ENCODE results near the gene DNAH17.

Gene DNAH17

GRCh38 chr17:78496311-78496710 is 80.9 kb downstream of the DNAH17 start:
- DNase-seq (ENCODE audit: low read depth, low spot score), result no peak
- H3K4me3 ChIP-seq (ENCODE audit: low read length), result no peak overlapping the region
- H3K4me1 ChIP-seq (ENCODE audit: control insufficient read depth, insufficient read depth, low read length), result peaks cover 2% of the 10 kb centered on the region; the same call in 1 of the 2 replicates
- H3K9me3 ChIP-seq (ENCODE audit: control insufficient read depth, insufficient read depth, low read length), result no peaks in the 10 kb centered on the region
- H3K27me3 ChIP-seq (ENCODE audit: control insufficient read depth, insufficient read depth, low read length), result no peaks in the 10 kb centered on the region
- H3K36me3 ChIP-seq (ENCODE audit: control insufficient read depth, insufficient read depth, low read length), result no peaks in the 10 kb centered on the region
- WGBS (ENCODE audit: insufficient coverage, insufficient read length), result no CpG with 5 or more reads among the region's 6 CpGs
- no peak overlapping the region for H3K27ac ChIP-seq (ENCODE audit: low read length)

DNA sequence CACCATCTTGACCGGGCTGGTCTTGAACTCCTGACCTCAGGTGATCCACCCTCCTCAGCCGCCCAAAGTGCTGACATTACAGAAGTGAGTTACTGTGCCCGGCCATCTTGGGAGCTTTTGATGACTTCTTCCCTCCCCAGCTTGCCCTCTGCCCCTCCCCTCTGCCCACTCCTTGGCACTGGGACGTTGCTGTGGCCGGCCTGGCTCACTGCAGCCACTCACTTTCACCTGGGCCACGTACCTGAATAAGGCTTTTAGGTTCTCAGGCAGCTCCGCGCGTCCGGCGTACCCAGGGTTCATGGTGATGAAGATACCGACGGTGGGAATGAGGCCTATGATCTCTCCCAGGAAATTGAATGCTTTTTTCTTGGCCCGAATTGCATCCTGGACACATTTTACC is 81.6 kb downstream of the DNAH17 start:
- no peaks in the 10 kb centered on the region for H3K36me3 ChIP-seq (ENCODE audit: control insufficient read depth, insufficient read depth, low read length)
- peaks cover 2% of the 10 kb centered on the region; the same call in 1 of the 2 replicates for H3K4me1 ChIP-seq (ENCODE audit: control insufficient read depth, insufficient read depth, low read length)
- no peak for DNase-seq (ENCODE audit: low read depth, low spot score)
- no peaks in the 10 kb centered on the region for H3K27me3 ChIP-seq (ENCODE audit: control insufficient read depth, insufficient read depth, low read length)
- no peak overlapping the region for H3K27ac ChIP-seq (ENCODE audit: low read length)
- no peak overlapping the region for H3K4me3 ChIP-seq (ENCODE audit: low read length)
- no peaks in the 10 kb centered on the region for H3K9me3 ChIP-seq (ENCODE audit: control insufficient read depth, insufficient read depth, low read length)
- no CpG with 5 or more reads among the region's 14 CpGs for WGBS (ENCODE audit: insufficient coverage, insufficient read length)

DNA sequence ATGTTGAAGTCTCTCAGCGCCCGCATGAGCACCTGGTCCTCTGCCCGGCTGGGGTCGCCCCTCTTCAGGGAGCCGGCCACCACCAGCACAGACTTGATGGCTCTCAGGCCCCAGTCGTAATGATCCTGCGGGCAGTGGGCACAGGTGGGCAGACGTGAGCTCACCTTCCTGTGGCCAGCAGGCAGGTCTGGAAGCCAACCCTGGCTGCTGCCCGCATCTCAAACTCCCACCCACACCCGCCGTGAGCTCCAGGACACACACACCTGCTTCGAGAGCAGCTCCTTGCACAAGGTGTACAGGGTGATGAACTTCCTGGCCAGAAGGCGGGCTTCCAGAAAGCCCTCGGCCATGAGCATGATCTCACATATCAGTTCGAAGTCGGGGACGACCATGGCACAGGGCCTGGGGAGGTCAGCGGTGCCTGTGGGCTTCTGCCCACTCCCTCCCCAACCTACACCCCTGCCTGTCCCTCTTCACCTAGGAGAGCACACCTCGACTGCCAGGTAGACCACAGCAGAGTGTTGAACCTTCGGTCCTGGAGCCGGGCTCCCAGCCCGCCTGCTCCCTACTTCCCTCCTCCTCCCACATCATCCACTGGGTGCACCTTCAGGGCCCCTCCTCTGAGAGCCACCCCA is 82.4 kb downstream of the DNAH17 start:
- no peaks in the 10 kb centered on the region for H3K27me3 ChIP-seq (ENCODE audit: control insufficient read depth, insufficient read depth, low read length)
- H3K4me1 ChIP-seq (ENCODE audit: control insufficient read depth, insufficient read depth, low read length), result peaks cover 2% of the 10 kb centered on the region; the same call in 1 of the 2 replicates
- WGBS (ENCODE audit: insufficient coverage, insufficient read length), result no CpG with 5 or more reads among the region's 22 CpGs
- no peak overlapping the region for H3K27ac ChIP-seq (ENCODE audit: low read length)
- H3K4me3 ChIP-seq (ENCODE audit: low read length), result no peak overlapping the region
- DNase-seq (ENCODE audit: low read depth, low spot score), result no peak
- no peaks in the 10 kb centered on the region for H3K36me3 ChIP-seq (ENCODE audit: control insufficient read depth, insufficient read depth, low read length)
- H3K9me3 ChIP-seq (ENCODE audit: control insufficient read depth, insufficient read depth, low read length), result no peaks in the 10 kb centered on the region

- Histone ChIP-seq H3K36me3 (ENCODE audit: control insufficient read depth, insufficient read depth, low read length) (no peaks in the 10 kb centered on the region), H3K9me3 (ENCODE audit: control insufficient read depth, insufficient read depth, low read length) (no peaks in the 10 kb centered on the region), H3K27me3 (ENCODE audit: control insufficient read depth, insufficient read depth, low read length) (no peaks in the 10 kb centered on the region), H3K4me3 (ENCODE audit: low read length) (no peak overlapping the region), H3K4me1 (ENCODE audit: control insufficient read depth, insufficient read depth, low read length) (peaks cover 2% of the 10 kb centered on the region; the same call in 1 of the 2 replicates), H3K27ac (ENCODE audit: low read length) (no peak overlapping the region)
- no CpG with 5 or more reads among the region's 42 CpGs for WGBS (ENCODE audit: insufficient coverage, insufficient read length)
- no peak for DNase-seq (ENCODE audit: low read depth, low spot score)
These were observed 83.1 kb downstream of the DNAH17 start for GRCh38 chr17:78493853-78494695.

- H3K4me3 ChIP-seq (ENCODE audit: low read length), result no peak overlapping the region
- peaks cover 2% of the 10 kb centered on the region; the same call in 1 of the 2 replicates for H3K4me1 ChIP-seq (ENCODE audit: control insufficient read depth, insufficient read depth, low read length)
- H3K9me3 ChIP-seq (ENCODE audit: control insufficient read depth, insufficient read depth, low read length), result no peaks in the 10 kb centered on the region
- no peak for DNase-seq (ENCODE audit: low read depth, low spot score)
- no peak overlapping the region for H3K27ac ChIP-seq (ENCODE audit: low read length)
- no peaks in the 10 kb centered on the region for H3K36me3 ChIP-seq (ENCODE audit: control insufficient read depth, insufficient read depth, low read length)
- no CpG with 5 or more reads among the region's 9 CpGs for WGBS (ENCODE audit: insufficient coverage, insufficient read length)
- H3K27me3 ChIP-seq (ENCODE audit: control insufficient read depth, insufficient read depth, low read length), result no peaks in the 10 kb centered on the region
These were observed 83.7 kb downstream of the DNAH17 start for GRCh38 chr17:78493450-78493849.

DNA sequence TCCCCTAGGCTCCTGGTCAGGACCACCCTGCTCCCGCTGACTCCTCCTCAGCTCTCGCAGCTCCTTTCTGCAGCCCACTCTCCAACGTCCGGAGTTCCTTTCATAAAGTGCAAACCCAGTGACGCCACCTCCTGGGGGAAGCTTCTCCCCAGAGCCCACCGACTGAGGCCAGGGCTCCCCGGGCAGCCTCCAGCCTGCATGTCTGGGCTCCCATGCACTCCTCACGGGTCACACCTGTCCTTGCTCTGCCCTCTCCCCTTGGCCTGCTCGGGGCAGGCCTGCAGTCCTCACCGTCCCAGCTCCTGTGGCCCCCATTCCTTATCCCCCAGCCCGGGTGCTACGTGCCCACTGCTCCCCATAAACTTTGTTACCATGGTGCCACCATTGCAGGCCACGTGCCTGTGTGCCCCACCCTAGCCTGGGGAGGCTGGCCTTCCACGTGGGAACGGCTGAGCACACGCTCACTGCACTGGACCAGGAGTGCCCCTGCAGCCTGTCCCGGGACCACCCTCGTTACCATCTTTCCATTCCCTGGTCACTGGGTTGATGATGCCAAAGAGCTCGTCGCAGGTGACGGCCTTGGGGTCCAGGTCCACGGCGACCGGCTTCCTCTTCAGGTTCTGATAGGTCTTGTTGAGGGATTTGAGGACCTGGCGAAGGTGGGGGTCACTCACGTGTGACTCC is 84.9 kb downstream of the DNAH17 start:
- Histone ChIP-seq H3K27ac (ENCODE audit: low read length) (no peak overlapping the region), H3K36me3 (ENCODE audit: control insufficient read depth, insufficient read depth, low read length) (no peaks in the 10 kb centered on the region), H3K9me3 (ENCODE audit: control insufficient read depth, insufficient read depth, low read length) (no peaks in the 10 kb centered on the region), H3K27me3 (ENCODE audit: control insufficient read depth, insufficient read depth, low read length) (no peaks in the 10 kb centered on the region), H3K4me1 (ENCODE audit: control insufficient read depth, insufficient read depth, low read length) (no peaks in the 10 kb centered on the region), H3K4me3 (ENCODE audit: low read length) (no peak overlapping the region)
- DNase-seq (ENCODE audit: low read depth, low spot score), result no peak
- no CpG with 5 or more reads among the region's 26 CpGs for WGBS (ENCODE audit: insufficient coverage, insufficient read length)

GRCh38 chr17:78491236-78492115 is 85.7 kb downstream of the DNAH17 start:
- Histone ChIP-seq H3K36me3 (ENCODE audit: control insufficient read depth, insufficient read depth, low read length) (no peaks in the 10 kb centered on the region), H3K27me3 (ENCODE audit: control insufficient read depth, insufficient read depth, low read length) (no peaks in the 10 kb centered on the region), H3K9me3 (ENCODE audit: control insufficient read depth, insufficient read depth, low read length) (no peaks in the 10 kb centered on the region), H3K4me3 (ENCODE audit: low read length) (no peak overlapping the region), H3K4me1 (ENCODE audit: control insufficient read depth, insufficient read depth, low read length) (no peaks in the 10 kb centered on the region), H3K27ac (ENCODE audit: low read length) (no peak overlapping the region)
- no CpG with 5 or more reads among the region's 31 CpGs for WGBS (ENCODE audit: insufficient coverage, insufficient read length)
- DNase-seq (ENCODE audit: low read depth, low spot score), result no peak

DNA sequence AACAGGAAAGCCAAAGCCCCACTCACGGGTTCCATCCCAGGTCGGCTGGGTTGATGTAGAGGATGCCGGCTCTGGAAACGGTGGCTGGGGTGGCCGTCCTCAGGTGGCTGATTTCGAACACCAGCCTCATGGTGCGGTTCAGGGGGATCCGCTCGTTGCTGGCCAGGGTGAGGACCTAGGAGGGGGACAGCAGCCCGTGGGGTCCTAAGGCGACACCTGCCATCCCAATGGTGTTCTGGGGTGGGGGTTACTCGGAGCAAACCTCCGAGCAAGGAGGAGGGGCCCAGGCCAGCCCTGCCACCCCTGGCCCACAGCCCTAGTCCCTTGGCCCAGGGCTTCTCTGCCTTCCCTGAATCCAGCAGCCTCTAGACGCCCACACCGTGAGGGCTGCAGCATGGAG is 86.5 kb downstream of the DNAH17 start:
- Histone ChIP-seq H3K4me3 (ENCODE audit: low read length) (no peak overlapping the region), H3K27me3 (ENCODE audit: control insufficient read depth, insufficient read depth, low read length) (no peaks in the 10 kb centered on the region), H3K27ac (ENCODE audit: low read length) (no peak overlapping the region), H3K9me3 (ENCODE audit: control insufficient read depth, insufficient read depth, low read length) (no peaks in the 10 kb centered on the region), H3K36me3 (ENCODE audit: control insufficient read depth, insufficient read depth, low read length) (no peaks in the 10 kb centered on the region), H3K4me1 (ENCODE audit: control insufficient read depth, insufficient read depth, low read length) (no peaks in the 10 kb centered on the region)
- no peak for DNase-seq (ENCODE audit: low read depth, low spot score)
- WGBS (ENCODE audit: insufficient coverage, insufficient read length), result no CpG with 5 or more reads among the region's 15 CpGs

DNA sequence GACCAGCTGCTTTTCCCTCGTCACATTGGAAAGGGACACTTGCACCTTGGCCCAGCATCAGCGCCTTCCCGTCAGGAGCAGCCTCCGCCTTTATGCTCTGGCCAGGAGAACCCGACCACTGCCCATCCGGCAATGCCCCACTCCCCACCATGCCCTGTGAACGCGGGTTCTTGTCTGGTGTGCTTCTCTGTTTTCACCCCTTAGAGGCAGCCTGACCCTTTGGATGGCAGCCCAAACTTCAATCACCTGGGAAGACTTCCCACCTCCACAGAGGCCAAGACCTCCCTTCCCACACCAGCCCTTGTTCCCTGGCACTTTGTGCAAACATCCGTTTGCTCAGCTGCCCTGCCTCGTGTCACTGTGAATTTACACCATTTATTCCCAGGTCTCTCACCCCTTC is 87.0 kb downstream of the DNAH17 start:
- H3K36me3 ChIP-seq (ENCODE audit: control insufficient read depth, insufficient read depth, low read length), result no peaks in the 10 kb centered on the region
- DNase-seq (ENCODE audit: low read depth, low spot score), result no peak
- H3K4me1 ChIP-seq (ENCODE audit: control insufficient read depth, insufficient read depth, low read length), result no peaks in the 10 kb centered on the region
- no peak overlapping the region for H3K4me3 ChIP-seq (ENCODE audit: low read length)
- H3K9me3 ChIP-seq (ENCODE audit: control insufficient read depth, insufficient read depth, low read length), result no peaks in the 10 kb centered on the region
- WGBS (ENCODE audit: insufficient coverage, insufficient read length), result no CpG with 5 or more reads among the region's 10 CpGs
- no peaks in the 10 kb centered on the region for H3K27me3 ChIP-seq (ENCODE audit: control insufficient read depth, insufficient read depth, low read length)
- H3K27ac ChIP-seq (ENCODE audit: low read length), result no peak overlapping the region

All from iPS DF 6.9 (cell line).